HG03159 (cell line): ENCODE measurements around the gene JAG1.
A peak's percentile ranks its signal among the peaks of the same experiment; 100 is the strongest.

Source experiments
- ATAC-seq: cut with Tn5 transposase; IDR thresholded peaks from one replicate; pipeline ENCODE4 v1.9.1; 2021; ENCODE audit warnings: mild to moderate bottlenecking, moderate library complexity; ENCODE audit not compliant: unreplicated experiment

Gene JAG1

DNA sequence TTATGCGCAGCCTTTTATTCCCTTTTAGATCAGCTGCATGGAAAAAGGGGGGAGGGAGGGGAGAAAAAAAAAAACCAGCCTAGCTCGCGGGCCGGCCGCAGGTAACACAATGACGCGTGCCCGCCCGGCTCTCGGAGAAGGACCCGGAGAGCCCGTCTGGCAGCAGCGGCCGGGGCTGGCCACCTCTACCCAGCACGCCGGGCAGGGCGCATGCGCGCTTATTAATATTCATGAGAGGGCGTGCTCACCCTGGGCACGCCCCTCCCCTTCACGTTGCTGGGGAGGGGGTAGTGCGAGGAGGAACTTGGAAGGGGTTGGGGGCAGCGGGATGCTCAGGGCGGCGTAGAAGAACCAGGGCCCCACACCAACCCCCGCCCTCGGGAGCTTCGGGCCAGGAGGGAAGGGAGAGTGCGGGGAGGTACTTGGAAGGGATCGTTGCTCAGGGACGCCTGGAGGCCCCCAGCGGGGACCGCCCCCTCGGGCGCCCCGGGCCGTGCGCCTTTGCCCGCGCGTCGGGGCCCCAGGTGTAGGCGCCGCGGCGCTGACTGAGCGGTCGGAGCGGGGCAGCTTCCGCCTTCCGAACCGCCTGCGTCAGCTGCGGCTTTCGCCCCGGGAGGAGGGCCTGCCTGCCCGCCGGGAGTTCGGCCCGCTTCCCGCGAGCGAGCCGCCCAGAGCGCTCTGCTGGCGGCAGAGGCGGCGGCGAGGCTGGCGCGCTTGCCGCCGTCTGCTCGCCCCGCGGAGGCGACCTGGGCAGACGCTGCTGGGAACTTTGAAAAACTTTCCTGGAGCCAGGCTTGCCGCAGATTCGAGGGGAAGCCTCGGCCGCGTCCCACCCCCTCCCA is at the start of gene JAG1:
Gene JAG1, minus strand, starts transcription at position 158 of the 842 bp plus-strand sequence. CDS start 469 bp downstream, outside the sequence.
- ATAC-seq, result peak; percentile 59

DNA sequence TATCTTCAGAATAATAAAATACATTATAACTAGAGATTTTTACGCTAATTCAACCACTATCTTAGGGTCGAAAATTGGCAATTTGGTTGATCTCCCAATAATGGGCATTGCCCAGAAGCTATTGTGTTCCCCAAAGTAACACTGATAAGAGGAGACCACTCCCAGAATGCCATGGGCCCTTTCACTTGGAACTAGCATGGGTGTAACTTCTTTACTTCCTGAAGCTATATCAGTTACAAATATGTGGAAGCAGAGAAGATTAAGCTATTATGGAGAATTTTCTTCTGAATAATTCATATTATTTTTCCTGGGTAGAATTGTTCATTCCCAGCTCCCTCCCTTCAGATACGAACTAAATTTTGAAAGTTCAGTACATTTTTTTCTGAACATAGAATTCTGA is 48.2 kb upstream of the JAG1 start:
- ATAC-seq, result no peak

DNA sequence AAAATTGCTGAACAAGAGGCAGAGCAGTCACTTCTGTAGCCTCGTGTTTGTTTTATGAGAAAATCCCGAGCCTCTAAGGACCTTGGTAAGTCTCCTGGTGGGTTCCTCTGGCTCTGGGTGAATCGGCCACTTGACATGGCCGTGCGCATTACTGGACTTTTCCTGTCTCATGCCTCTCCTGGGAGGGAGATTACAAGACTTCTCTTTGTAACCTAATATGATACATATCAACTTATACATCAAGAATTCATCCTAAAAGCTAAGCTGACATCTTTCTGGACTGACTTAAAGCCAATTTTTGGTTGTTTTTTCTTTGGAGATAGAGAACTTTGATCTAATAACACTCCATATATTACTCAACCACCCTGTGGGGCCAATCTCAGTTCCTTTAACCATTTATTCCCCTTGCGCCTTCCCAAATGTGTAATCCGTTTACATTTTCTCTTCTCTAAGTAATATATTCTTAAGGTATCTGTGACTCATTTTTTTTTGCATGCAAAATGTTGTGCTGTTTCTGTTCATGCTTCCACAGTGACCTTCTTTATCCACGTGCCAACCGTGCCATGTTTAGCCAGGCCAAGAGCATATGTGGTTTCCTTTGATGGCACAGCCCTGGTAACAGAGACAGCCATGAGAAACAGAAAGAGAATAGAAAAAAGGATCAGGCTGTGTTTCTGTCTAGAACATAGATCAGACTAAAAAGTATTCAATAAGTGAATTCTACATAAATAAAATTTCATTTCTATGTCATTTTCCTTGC is 47.5 kb upstream of the JAG1 start:
- ATAC-seq, result no peak

GRCh38 chr20:10720565-10720964 is 46.8 kb upstream of the JAG1 start:
- ATAC-seq, result no peak

- no peak for ATAC-seq
These were observed 46.1 kb upstream of the JAG1 start for GRCh38 chr20:10719740-10720385.

GRCh38 chr20:10718661-10719060 is 44.9 kb upstream of the JAG1 start:
- ATAC-seq, result no peak

- ATAC-seq, result no peak
These were observed 43.1 kb upstream of the JAG1 start for GRCh38 chr20:10716855-10717254.

GRCh38 chr20:10715035-10715434 is 41.2 kb upstream of the JAG1 start:
- ATAC-seq, result no peak

DNA sequence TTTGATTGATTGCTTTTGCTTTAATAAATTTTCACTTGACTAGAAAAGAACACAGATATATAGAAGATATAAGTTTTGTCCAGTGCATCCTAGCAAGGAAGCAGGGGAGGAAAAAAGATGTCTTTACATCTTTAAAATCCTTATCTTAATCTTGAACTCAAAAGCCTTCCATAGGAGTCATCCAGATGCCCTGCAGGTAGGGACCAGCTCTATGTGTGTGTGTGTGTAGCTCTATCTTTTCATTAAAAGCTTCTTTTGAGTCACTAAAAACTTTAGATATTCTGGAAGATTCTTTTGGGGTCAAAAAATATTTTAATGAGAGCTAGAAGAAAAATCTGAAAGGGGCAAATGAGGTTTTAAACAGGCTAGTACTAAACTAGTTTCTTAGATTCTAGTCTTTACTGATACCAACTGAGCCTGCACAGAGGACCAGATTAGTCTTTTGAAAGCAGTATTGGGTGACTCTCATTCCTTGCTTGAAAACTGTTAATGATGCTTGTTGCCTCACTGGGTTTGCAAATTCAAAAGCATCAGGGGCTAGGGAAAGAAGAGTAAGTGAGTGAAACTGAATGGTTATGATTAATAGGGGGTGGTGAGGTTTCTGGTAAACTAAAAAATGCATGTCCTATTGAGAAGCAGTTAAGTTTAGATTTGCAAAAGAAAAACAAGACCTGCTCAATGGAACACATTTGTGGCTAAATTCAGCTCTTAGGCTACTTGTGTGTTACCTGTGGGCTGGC is 40.6 kb upstream of the JAG1 start:
- no peak for ATAC-seq

GRCh38 chr20:10713161-10713560 is 39.4 kb upstream of the JAG1 start:
- ATAC-seq, result no peak

GRCh38 chr20:10711903-10712451 is 38.2 kb upstream of the JAG1 start:
- no peak for ATAC-seq

DNA sequence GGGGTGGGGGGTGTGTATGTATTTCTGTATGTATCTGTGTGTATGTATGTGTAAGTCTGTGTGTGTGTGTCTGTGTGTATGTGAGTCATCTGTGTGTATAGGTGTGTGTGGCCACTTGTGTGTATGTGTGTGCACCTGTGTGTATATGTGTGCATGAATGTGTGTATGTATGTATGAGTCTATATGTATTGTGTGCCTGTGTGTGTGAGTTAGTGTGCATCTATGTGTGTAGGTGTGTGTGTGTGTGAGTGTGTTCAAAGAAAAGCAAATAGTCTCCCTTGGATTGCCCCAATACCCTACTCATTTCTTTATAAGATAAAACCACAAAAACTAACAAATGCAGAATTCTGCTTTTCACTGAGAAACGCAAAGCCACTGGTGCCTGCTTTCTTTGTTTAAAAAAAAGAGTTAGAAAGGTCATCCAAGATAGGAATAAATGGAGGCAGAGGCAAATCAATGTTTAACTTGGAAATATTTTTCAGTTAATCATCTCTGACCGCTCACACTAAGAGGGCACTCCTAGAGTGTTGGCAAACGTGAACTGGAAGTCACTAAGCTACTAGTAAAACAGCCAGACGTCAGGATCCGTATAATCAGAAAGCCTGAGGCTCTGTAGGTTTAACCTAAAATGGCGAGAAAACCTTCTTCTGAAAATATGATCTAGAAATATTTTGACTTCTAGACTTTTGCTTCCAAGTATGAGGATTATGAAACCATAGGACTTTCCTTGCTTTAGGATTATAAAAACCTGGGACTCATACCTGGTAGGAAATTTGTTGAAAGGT is 37.4 kb upstream of the JAG1 start:
- ATAC-seq, result no peak

GRCh38 chr20:10709916-10710315 is 36.1 kb upstream of the JAG1 start:
- no peak for ATAC-seq

DNA sequence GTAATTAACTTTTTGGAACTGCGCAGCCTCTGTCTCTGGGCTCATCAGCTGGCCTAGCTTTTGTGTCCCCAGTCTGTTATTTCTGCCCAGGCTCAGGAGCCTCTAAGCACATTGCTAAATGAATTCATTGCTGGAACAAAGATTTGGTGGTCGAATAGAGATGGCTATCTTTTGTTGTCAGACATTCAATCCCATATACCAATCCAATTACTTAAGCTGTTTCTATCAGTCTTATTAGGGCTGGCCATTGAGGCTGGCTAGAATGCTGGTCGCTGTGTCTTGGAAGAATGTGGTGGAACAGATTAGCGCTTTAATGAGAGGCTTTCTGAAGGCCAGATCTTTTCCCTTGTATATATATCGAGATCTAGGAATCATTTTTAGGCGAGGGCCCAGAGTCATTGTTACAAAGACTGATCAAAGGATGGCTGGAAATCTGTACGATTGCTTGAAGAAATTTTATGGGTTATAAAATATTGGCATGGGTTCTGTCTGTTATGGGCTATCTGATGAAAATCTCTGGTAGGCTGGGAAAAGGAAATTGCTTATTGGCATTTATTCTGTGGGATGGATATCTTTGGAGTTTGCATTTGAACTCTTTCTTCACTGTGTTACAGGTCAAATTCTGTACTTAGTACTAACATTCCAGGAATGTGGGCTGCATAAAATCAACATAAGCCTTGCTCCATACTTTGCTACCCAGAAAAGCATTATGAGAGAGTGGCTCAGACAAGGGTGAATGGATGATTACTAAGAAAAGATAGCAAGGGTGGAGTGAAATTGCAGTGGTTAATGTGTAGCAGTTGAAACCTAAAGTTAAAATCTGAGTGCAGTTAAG is 34.8 kb upstream of the JAG1 start:
- ATAC-seq, result no peak

DNA sequence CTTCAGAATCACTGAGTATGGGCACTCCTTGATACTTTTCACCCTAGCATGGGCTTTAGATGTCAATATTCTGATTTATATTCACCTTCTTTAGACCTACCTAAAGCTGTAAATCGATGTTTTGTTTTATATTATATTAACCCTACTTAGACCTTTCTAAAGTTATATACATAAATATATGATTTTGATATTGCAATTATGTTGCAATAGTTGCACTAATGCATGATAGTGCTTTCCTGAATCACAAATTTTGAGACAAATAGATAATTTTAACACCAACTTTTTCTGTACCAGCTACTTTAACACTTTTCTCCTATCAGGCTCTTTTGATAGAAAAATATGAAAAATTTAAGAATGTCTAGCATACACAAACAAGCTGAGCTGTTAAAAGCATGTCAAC is 34.0 kb upstream of the JAG1 start:
- ATAC-seq, result no peak

- ATAC-seq, result no peak
These were observed 33.3 kb upstream of the JAG1 start for GRCh38 chr20:10707068-10707467.

DNA sequence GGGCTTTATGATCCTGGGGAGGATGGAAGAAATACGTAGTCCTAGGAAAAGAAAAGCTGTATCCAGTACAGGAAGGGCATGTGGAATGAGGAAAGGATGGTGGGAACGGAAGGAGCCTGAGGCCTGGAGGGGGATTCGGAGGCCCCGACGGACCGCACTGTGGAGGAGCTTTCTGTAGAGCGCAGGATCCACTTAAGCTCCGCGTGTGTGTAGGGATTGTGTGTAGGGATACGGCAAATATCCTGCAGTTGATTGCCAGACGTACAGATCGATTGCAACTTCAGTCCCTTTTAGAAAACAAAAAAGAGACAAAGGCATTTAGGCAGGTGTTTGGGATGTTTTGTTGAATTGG is 32.6 kb upstream of the JAG1 start:
- ATAC-seq, result no peak

DNA sequence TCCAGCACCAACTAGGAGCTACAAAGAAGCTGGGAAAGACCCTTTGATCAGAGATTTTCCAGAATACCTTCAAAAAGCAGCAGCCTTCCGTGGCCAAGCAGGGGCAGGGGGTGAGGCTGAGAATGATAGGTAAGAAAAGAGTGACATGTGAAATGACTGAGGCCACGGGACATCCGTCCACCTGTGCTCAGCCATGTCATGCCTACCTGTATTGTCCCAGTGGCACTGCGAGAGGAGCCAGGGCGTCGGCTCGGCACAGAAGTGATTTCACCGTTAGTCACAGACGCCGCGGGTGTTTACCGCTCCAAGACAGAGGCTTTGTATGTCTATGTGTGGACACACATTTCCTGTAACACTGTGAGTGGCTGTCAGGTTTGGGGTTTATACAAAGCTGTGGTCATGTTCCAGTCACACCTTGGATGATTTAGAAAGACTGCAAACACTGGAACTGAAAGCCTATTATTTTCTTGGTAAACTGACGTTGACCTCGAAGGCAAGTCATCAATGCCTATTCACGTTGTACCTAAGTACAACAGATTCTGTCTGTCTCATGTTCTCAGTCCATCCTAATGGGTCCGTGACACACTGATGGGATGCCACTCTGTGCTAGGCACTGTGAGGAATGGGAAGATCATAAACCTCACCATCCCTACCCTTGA is 32.1 kb upstream of the JAG1 start:
- no peak for ATAC-seq

GRCh38 chr20:10701607-10702006 is 27.8 kb upstream of the JAG1 start:
- no peak for ATAC-seq
